Measurements from ENCODE around the gene SEMA4A.
"Not testable (repeated sequence)": the region's sequence is repeated elsewhere in the genome, so short reads cannot be mapped to it uniquely, and the experiment has no call there.

Gene SEMA4A

GRCh38 chr1:156162430-156163037 is 9.1 kb downstream of the SEMA4A start:
- DNase-seq, result no peak

- no peak for DNase-seq
Measured at GRCh38 chr1:156163712-156164111, 10.3 kb downstream of the SEMA4A start.

- no peak for DNase-seq
Measured at GRCh38 chr1:156164125-156164831, 10.9 kb downstream of the SEMA4A start.

GRCh38 chr1:156165083-156165482 is 11.7 kb downstream of the SEMA4A start:
- DNase-seq, result no peak

- DNase-seq, result no peak
Measured at GRCh38 chr1:156167536-156167935, 14.2 kb downstream of the SEMA4A start.

GRCh38 chr1:156172696-156173470 is 19.5 kb downstream of the SEMA4A start:
- DNase-seq, result no peak

- no peak for DNase-seq
Measured at GRCh38 chr1:156176610-156177210, 23.3 kb downstream of the SEMA4A start.

- DNase-seq, result no peak
Measured at GRCh38 chr1:156177919-156178654, 24.7 kb downstream of the SEMA4A start.

- DNase-seq, result no peak
Measured at GRCh38 chr1:156180471-156180870, 27.1 kb downstream of the SEMA4A start.

- DNase-seq, result not testable (repeated sequence)
Measured at GRCh38 chr1:156181391-156181924, 28.1 kb downstream of the SEMA4A start.

GRCh38 chr1:156182010-156182779 is 28.8 kb downstream of the SEMA4A start:
- not testable (repeated sequence) for DNase-seq

GRCh38 chr1:156186347-156187177 is 33.2 kb downstream of the SEMA4A start:
- DNase-seq, result not testable (repeated sequence)

- not testable (repeated sequence) for DNase-seq
Measured at GRCh38 chr1:156190265-156190664, 36.9 kb downstream of the SEMA4A start.

GRCh38 chr1:156191292-156191964 is 38.0 kb downstream of the SEMA4A start:
- DNase-seq, result no peak

GRCh38 chr1:156193208-156193487 is 39.8 kb downstream of the SEMA4A start:
- no peak for DNase-seq

GRCh38 chr1:156193488-156194299 is 40.3 kb downstream of the SEMA4A start, which contains the start of gene SLC25A44:
SLC25A44 (plus strand) TSS chr1:156194104; CDS start chr1:156199848, 5,744 bp downstream.
- peak; percentile 99 for DNase-seq

- no peak for DNase-seq
Measured at GRCh38 chr1:156194300-156194652, 40.9 kb downstream of the SEMA4A start.

GRCh38 chr1:156195853-156196252 is 42.5 kb downstream of the SEMA4A start:
- no peak for DNase-seq

GRCh38 chr1:156196445-156196844 is 43.1 kb downstream of the SEMA4A start:
- DNase-seq, result no peak
